Activated naive CD4-positive, alpha-beta T cell (primary cell): ENCODE measurements around the gene CMIP.

Source experiments
- DNase-seq, 4 experiments: peaks; one replicate each; lab custom pipeline; 2025; lab: John Stamatoyannopoulos, UW

CMIP gene

GRCh38 chr16:81639348-81639747 is 194.7 kb downstream of the CMIP start:
- DNase-seq = no peak

GRCh38 chr16:81639931-81640680 is 195.5 kb downstream of the CMIP start:
- no peak for DNase-seq

- DNase-seq = no peak
These were observed 196.1 kb downstream of the CMIP start for GRCh38 chr16:81640681-81641070.

GRCh38 chr16:81641395-81642106 is 196.9 kb downstream of the CMIP start:
- DNase-seq = no peak

GRCh38 chr16:81642107-81642436 is 197.5 kb downstream of the CMIP start:
- no peak for DNase-seq

GRCh38 chr16:81642943-81643342 is 198.3 kb downstream of the CMIP start:
- no peak for DNase-seq

- no peak for DNase-seq
These were observed 200.7 kb downstream of the CMIP start for GRCh38 chr16:81645266-81645694.

- DNase-seq = no peak
These were observed 201.3 kb downstream of the CMIP start for GRCh38 chr16:81645925-81646324.

GRCh38 chr16:81646561-81646960 is 202.0 kb downstream of the CMIP start:
- DNase-seq = no peak

- DNase-seq = no peak
These were observed 202.9 kb downstream of the CMIP start for GRCh38 chr16:81647527-81647926.

GRCh38 chr16:81649561-81650184 is 205.1 kb downstream of the CMIP start:
- DNase-seq = no peak

- no peak for DNase-seq
These were observed 205.7 kb downstream of the CMIP start for GRCh38 chr16:81650281-81650680.

GRCh38 chr16:81650982-81651562 is 206.5 kb downstream of the CMIP start:
- no peak for DNase-seq

- DNase-seq = no peak
These were observed 207.4 kb downstream of the CMIP start for GRCh38 chr16:81651758-81652718.

- DNase-seq = no peak
These were observed 208.3 kb downstream of the CMIP start for GRCh38 chr16:81652798-81653505.

GRCh38 chr16:81654346-81654745 is 209.7 kb downstream of the CMIP start:
- DNase-seq = no peak

- DNase-seq = no peak
These were observed 211.0 kb downstream of the CMIP start for GRCh38 chr16:81655469-81656162.

GRCh38 chr16:81657224-81657623 is 212.6 kb downstream of the CMIP start:
- no peak for DNase-seq

- no peak for DNase-seq
These were observed 213.2 kb downstream of the CMIP start for GRCh38 chr16:81657781-81658180.

GRCh38 chr16:81658373-81658772 is 213.8 kb downstream of the CMIP start:
- DNase-seq = no peak
